COLO668 (cell line): ENCODE measurements around the gene NUAK2.

Experiments used
- DNase-seq: peaks from one replicate; lab custom pipeline; 2025; ENCODE audit not compliant: unreplicated experiment; lab: John Stamatoyannopoulos, UW

Gene NUAK2

DNA sequence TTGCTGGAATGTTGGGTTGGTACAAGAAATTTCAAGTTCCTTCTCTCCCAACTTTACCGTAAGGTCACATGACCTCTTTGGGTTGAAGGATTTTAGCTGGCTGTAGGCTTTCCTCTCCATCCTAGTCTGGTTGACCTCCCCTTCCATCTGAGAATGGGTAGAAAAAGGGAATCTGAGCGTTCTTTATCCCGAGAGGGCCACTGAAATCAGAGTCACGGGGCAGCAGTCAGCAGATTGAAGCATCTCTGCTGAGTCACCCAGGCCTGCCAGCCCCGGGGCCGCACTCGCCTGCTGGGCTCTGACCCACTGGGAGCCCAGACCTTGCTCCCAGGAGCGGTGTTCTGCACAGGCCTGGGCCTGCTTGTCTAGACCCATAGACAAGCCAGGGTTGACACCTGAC, 62.8 kb downstream of the NUAK2 start:
- peak; percentile 24 for DNase-seq

- DNase-seq: peak; percentile 25
These were observed 63.3 kb downstream of the NUAK2 start for GRCh38 chr1:205258261-205258691.

- no peak for DNase-seq
These were observed 63.8 kb downstream of the NUAK2 start for GRCh38 chr1:205257735-205258134.

GRCh38 chr1:205256951-205257625, 64.5 kb downstream of the NUAK2 start:
- no peak for DNase-seq

GRCh38 chr1:205255941-205256780, 65.4 kb downstream of the NUAK2 start:
- DNase-seq: peak; percentile 87
